ENCODE measurements around the gene KLF12.

Gene KLF12

DNA sequence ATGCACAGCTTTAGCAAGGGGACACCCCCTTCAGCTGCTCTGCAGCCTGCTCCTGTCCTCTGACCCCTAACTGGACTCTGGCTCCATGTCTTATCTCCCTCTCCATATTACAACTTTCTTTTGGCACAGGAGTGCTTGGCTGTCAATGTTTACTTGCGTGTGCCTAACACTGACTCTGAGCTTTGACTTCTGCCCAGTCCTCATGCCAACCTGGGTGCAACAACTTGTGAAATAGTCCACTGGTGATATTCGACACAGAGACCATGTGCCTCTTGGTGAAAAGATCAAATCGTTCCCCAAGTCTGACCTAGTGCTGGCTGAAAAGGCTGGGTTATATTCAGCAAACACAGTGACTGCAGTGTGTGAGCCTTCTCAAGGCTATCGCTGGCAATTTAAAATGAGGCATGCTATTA, 34.1 kb upstream of the KLF12 start:
- TF ChIP-seq, protein P1, sequence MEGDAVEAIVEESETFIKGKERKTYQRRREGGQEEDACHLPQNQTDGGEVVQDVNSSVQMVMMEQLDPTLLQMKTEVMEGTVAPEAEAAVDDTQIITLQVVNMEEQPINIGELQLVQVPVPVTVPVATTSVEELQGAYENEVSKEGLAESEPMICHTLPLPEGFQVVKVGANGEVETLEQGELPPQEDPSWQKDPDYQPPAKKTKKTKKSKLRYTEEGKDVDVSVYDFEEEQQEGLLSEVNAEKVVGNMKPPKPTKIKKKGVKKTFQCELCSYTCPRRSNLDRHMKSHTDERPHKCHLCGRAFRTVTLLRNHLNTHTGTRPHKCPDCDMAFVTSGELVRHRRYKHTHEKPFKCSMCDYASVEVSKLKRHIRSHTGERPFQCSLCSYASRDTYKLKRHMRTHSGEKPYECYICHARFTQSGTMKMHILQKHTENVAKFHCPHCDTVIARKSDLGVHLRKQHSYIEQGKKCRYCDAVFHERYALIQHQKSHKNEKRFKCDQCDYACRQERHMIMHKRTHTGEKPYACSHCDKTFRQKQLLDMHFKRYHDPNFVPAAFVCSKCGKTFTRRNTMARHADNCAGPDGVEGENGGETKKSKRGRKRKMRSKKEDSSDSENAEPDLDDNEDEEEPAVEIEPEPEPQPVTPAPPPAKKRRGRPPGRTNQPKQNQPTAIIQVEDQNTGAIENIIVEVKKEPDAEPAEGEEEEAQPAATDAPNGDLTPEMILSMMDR (IDR thresholded peaks at IDR 0.05): no peak

DNA sequence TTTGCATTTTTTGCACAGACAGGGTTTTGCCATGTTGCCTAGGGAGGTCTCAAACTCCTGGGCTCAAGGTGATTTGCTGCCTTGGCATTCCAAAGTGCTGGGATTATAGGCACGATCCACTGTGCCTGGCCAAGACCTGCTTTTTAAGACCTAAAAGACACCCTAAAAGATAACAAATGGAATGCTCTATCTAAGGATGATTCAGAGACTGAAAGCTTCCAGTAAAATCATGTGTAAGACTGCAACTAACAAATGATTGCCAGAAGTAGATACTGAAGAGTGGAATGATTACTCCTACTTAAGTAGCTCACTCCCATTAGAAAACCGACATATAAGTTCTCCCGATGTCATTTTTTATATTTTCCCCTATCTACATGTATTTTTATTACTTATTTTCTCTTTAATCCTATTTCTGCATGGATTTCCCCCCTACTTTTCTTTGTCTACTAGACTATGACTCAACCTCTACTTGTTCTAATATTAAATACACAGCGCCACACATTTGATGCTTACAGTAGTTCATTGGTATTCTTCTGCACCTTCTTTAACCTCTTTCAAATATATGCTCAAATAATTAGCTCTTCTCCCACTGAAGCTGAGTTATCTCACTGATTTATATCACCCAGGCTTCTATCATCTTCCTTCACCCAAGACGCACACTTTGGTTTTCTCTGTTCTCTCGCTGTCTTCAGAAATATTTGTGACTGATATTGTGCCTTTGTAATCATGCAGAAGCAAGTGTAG, 32.2 kb upstream of the KLF12 start:
- Histone ChIP-seq H3K27ac (no peak overlapping the region), H3K36me3 (no peaks in the 10 kb centered on the region), H3K27me3 (no peaks in the 10 kb centered on the region), H3K4me3 (no peak overlapping the region), H3K4me1 (no peaks in the 10 kb centered on the region), H3K9me3 (no peaks in the 10 kb centered on the region)
- TF ChIP-seq, protein P1 (IDR thresholded peaks at IDR 0.05): no peak
- no peak for DNase-seq
- intact Hi-C loops (cut with DNase I; ENCODE audit: low total_unique reads): no loop called here

More for the DNA sequence above, 34.1 kb upstream of the KLF12 start:
- no peaks in the 10 kb centered on the region for H3K4me1 ChIP-seq
- no peak overlapping the region for H3K4me3 ChIP-seq
- H3K27ac ChIP-seq: no peak overlapping the region
- no peaks in the 10 kb centered on the region for H3K36me3 ChIP-seq
- intact Hi-C loops (cut with DNase I; ENCODE audit: low total_unique reads): no loop called here
- H3K27me3 ChIP-seq: no peaks in the 10 kb centered on the region
- no peaks in the 10 kb centered on the region for H3K9me3 ChIP-seq
- no peak for DNase-seq

GRCh38 chr13:74162782-74163181, 28.6 kb upstream of the KLF12 start:
- Histone ChIP-seq H3K36me3 (no peaks in the 10 kb centered on the region), H3K9me3 (no peaks in the 10 kb centered on the region), H3K4me1 (no peaks in the 10 kb centered on the region), H3K4me3 (no peak overlapping the region), H3K27me3 (no peaks in the 10 kb centered on the region), H3K27ac (no peak overlapping the region)
- intact Hi-C loops (cut with DNase I; ENCODE audit: low total_unique reads): no loop called here
- no peak for DNase-seq
- TF ChIP-seq, protein P1 (IDR thresholded peaks at IDR 0.05): no peak

DNA sequence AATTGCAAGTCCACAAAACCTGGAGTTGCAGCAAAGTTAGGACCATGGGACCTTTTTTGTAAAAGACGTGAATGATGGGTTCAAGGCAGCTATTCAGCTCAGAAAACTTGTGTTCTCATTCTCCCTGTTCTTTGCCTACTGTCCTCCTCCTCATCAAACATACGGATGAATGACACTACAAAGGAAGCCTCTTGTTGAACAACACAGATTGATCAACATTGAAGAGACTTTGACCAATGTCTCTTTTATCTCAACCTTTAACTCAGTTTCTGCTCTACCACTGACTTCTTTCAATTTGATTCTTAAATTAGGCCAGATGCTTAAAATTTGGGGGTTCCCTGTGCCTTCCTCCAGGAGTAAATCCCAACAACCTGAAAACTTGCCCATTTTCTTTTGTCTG, 27.9 kb upstream of the KLF12 start:
- H3K9me3 ChIP-seq: no peaks in the 10 kb centered on the region
- no peaks in the 10 kb centered on the region for H3K4me1 ChIP-seq
- H3K27ac ChIP-seq: no peak overlapping the region
- TF ChIP-seq, protein P1 (IDR thresholded peaks at IDR 0.05): no peak
- no peaks in the 10 kb centered on the region for H3K27me3 ChIP-seq
- H3K4me3 ChIP-seq: no peak overlapping the region
- intact Hi-C loops (cut with DNase I; ENCODE audit: low total_unique reads): no loop called here
- no peak for DNase-seq
- H3K36me3 ChIP-seq: no peaks in the 10 kb centered on the region

GRCh38 chr13:74158571-74159352, 24.6 kb upstream of the KLF12 start:
- H3K36me3 ChIP-seq: no peaks in the 10 kb centered on the region
- H3K27ac ChIP-seq: no peak overlapping the region
- no peaks in the 10 kb centered on the region for H3K4me1 ChIP-seq
- no peak for DNase-seq
- H3K9me3 ChIP-seq: no peaks in the 10 kb centered on the region
- H3K27me3 ChIP-seq: no peaks in the 10 kb centered on the region
- intact Hi-C loops (cut with DNase I; ENCODE audit: low total_unique reads): no loop called here
- TF ChIP-seq, protein P1 (IDR thresholded peaks at IDR 0.05): no peak
- no peak overlapping the region for H3K4me3 ChIP-seq

Data from tibial artery (tissue), 4 donors.